ENCODE measurements around the gene MAP7.

DNA sequence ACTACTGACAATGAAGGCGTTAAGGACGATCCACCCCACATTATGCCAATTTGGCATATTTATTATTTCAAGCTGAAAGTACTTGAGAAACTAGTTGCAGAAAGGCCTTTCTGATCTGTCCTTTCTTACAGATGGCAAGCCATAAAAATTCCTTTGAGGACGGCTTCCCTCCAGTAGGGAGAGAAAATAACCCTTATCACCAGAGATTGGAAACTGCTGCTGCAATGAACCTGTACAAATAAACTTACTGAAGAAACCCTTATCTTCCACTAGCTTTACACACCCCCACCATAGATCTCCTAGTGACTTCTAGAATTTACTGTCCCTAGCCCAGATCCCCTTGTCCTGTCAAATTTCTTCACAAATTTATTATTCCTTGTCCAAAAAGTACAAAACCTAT, 105.2 kb downstream of the MAP7 start:
- TF ChIP-seq, protein P1, sequence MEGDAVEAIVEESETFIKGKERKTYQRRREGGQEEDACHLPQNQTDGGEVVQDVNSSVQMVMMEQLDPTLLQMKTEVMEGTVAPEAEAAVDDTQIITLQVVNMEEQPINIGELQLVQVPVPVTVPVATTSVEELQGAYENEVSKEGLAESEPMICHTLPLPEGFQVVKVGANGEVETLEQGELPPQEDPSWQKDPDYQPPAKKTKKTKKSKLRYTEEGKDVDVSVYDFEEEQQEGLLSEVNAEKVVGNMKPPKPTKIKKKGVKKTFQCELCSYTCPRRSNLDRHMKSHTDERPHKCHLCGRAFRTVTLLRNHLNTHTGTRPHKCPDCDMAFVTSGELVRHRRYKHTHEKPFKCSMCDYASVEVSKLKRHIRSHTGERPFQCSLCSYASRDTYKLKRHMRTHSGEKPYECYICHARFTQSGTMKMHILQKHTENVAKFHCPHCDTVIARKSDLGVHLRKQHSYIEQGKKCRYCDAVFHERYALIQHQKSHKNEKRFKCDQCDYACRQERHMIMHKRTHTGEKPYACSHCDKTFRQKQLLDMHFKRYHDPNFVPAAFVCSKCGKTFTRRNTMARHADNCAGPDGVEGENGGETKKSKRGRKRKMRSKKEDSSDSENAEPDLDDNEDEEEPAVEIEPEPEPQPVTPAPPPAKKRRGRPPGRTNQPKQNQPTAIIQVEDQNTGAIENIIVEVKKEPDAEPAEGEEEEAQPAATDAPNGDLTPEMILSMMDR (IDR thresholded peaks at IDR 0.05; ENCODE audit: low read depth, low read length, missing input control), result no peak
- TF ChIP-seq JUND (IDR thresholded peaks at IDR 0.05) (no peak), EGR1 (IDR thresholded peaks at IDR 0.05; ENCODE audit: low read depth in 2 of 2) (no peak), HNF4G (IDR thresholded peaks at IDR 0.05) (no peak), HNF4A (conservative IDR thresholded peaks at IDR 0.05) (no peak), SP1 (IDR thresholded peaks at IDR 0.05) (no peak)
- TF ChIP-seq, protein P2, sequence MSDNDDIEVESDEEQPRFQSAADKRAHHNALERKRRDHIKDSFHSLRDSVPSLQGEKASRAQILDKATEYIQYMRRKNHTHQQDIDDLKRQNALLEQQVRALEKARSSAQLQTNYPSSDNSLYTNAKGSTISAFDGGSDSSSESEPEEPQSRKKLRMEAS (IDR thresholded peaks at IDR 0.05), result no peak
- TF ChIP-seq, protein P3, sequence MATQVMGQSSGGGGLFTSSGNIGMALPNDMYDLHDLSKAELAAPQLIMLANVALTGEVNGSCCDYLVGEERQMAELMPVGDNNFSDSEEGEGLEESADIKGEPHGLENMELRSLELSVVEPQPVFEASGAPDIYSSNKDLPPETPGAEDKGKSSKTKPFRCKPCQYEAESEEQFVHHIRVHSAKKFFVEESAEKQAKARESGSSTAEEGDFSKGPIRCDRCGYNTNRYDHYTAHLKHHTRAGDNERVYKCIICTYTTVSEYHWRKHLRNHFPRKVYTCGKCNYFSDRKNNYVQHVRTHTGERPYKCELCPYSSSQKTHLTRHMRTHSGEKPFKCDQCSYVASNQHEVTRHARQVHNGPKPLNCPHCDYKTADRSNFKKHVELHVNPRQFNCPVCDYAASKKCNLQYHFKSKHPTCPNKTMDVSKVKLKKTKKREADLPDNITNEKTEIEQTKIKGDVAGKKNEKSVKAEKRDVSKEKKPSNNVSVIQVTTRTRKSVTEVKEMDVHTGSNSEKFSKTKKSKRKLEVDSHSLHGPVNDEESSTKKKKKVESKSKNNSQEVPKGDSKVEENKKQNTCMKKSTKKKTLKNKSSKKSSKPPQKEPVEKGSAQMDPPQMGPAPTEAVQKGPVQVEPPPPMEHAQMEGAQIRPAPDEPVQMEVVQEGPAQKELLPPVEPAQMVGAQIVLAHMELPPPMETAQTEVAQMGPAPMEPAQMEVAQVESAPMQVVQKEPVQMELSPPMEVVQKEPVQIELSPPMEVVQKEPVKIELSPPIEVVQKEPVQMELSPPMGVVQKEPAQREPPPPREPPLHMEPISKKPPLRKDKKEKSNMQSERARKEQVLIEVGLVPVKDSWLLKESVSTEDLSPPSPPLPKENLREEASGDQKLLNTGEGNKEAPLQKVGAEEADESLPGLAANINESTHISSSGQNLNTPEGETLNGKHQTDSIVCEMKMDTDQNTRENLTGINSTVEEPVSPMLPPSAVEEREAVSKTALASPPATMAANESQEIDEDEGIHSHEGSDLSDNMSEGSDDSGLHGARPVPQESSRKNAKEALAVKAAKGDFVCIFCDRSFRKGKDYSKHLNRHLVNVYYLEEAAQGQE (IDR thresholded peaks at IDR 0.05), result no peak
